ENCODE data around the gene PFDN1. TPM values are rescaled to one million over a fixed set of nuclear protein-coding genes. Genes with fewer than 3 reads are reported as not detected.

The PFDN1 gene
- total RNA-seq, 1 experiment from 2014 or later: 54.4 TPM

DNA sequence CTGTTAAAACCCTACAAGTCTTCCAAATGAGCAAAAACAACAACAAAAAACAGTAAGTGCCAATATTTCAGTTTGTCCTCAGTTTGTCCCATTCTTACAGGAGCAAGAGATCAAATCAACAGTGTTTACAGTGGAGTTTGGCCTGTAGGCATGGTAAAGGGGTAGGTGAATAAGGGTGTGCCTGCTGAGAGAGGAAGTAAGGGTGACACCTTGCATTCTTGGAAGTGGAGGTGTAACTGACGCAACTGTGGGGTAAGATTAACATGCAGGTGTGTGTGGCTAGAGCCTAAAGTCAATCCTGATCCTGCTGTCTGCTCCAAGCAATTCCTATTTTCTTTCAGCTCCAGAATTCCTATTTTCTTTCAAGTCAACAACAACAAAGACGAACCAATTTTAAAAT, 43.4 kb downstream of the PFDN1 start:
- CTCF ChIA-PET: interaction anchor here (0.6 kb wide), 1 partner anchor 15 kb away, joined by 12 read pairs; no protein-coding TSS in a partner anchor

DNA sequence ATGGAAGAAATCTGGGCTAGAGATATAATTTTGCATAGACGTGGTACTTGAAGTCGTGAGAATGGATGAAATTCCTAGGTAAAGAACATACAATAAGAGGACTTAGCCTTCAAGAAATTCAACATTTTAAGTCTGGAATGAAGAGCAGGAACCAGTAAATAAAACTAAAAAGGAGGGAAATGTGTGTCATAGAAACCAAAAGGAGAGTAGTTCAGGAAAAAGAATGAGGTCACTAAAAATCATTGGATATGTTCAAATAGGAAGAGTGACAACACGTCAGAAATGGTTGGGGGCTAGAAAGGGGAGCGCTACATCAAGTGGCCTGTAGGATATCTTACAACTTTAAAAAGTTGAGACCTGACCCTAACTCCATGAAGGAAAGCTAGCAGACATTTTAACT, 44.0 kb downstream of the PFDN1 start:
- Histone ChIP-seq H3K36me3 (ENCODE audit: control insufficient read depth, insufficient read depth, low read length) (no peaks in the 10 kb centered on the region), H3K4me1 (ENCODE audit: control insufficient read depth, insufficient read depth, low read length) (peaks cover 20% of the 10 kb centered on the region), H3K4me3 (ENCODE audit: low read depth in 2 of 2, low read length in 2 of 2) (no peak overlapping the region), H3K27me3 (ENCODE audit: control insufficient read depth, insufficient read depth, low read length) (no peaks in the 10 kb centered on the region), H3K27ac (ENCODE audit: low read length) (no peak overlapping the region), H3K9me3 (ENCODE audit: control insufficient read depth, insufficient read depth, low read depth, low read length) (no peaks in the 10 kb centered on the region)
- ChIA-PET CTCF (no interaction called here), POLR2A (no interaction called here)
- BruUV-seq (replicated peaks): no TSS peak
- no peak for ATAC-seq
- intact Hi-C loops (cut with micrococcal nuclease; ENCODE audit: unreplicated experiment): no loop called here
- no peak for DNase-seq (ENCODE audit: low read depth, low spot score)
- in situ Hi-C loops (cut with HindIII; ENCODE audit: low pct_unique_long_range_greater_than_20kb, low sequenced_read_pairs): no loop called here
- TF ChIP-seq POLR2AphosphoS5 (IDR thresholded peaks at IDR 0.05; ENCODE audit: low read depth, low read length) (no peak), SIN3A (IDR thresholded peaks at IDR 0.05; ENCODE audit: borderline replicate concordance, insufficient read depth, low read depth, low read length) (no peak), CTCF (IDR thresholded peaks at IDR 0.05) (no peak), TCF7L2 (IDR thresholded peaks at IDR 0.05; ENCODE audit: low read depth, low read length) (no peak)
- TF ChIP-seq, protein P1, sequence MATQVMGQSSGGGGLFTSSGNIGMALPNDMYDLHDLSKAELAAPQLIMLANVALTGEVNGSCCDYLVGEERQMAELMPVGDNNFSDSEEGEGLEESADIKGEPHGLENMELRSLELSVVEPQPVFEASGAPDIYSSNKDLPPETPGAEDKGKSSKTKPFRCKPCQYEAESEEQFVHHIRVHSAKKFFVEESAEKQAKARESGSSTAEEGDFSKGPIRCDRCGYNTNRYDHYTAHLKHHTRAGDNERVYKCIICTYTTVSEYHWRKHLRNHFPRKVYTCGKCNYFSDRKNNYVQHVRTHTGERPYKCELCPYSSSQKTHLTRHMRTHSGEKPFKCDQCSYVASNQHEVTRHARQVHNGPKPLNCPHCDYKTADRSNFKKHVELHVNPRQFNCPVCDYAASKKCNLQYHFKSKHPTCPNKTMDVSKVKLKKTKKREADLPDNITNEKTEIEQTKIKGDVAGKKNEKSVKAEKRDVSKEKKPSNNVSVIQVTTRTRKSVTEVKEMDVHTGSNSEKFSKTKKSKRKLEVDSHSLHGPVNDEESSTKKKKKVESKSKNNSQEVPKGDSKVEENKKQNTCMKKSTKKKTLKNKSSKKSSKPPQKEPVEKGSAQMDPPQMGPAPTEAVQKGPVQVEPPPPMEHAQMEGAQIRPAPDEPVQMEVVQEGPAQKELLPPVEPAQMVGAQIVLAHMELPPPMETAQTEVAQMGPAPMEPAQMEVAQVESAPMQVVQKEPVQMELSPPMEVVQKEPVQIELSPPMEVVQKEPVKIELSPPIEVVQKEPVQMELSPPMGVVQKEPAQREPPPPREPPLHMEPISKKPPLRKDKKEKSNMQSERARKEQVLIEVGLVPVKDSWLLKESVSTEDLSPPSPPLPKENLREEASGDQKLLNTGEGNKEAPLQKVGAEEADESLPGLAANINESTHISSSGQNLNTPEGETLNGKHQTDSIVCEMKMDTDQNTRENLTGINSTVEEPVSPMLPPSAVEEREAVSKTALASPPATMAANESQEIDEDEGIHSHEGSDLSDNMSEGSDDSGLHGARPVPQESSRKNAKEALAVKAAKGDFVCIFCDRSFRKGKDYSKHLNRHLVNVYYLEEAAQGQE (IDR thresholded peaks at IDR 0.05; ENCODE audit: insufficient read depth in 1 of 2, low read depth in 2 of 2, low read length in 1 of 2): no peak

More for the DNA sequence above, 43.4 kb downstream of the PFDN1 start:
- H3K4me1 ChIP-seq (ENCODE audit: control insufficient read depth, insufficient read depth, low read length): peaks cover 20% of the 10 kb centered on the region
- no peaks in the 10 kb centered on the region for H3K36me3 ChIP-seq (ENCODE audit: control insufficient read depth, insufficient read depth, low read length)
- ATAC-seq (no peak), DNase-seq (ENCODE audit: low read depth, low spot score) (no peak)
- H3K9me3 ChIP-seq (ENCODE audit: control insufficient read depth, insufficient read depth, low read depth, low read length): no peaks in the 10 kb centered on the region
- H3K4me3 ChIP-seq (ENCODE audit: low read depth in 2 of 2, low read length in 2 of 2): no peak overlapping the region
- TF ChIP-seq CTCF (IDR thresholded peaks at IDR 0.05) (no peak), SIN3A (IDR thresholded peaks at IDR 0.05; ENCODE audit: borderline replicate concordance, insufficient read depth, low read depth, low read length) (no peak)
- POLR2A ChIA-PET: no interaction called here
- intact Hi-C loops (cut with micrococcal nuclease; ENCODE audit: unreplicated experiment) (no loop called here), in situ Hi-C loops (cut with HindIII; ENCODE audit: low pct_unique_long_range_greater_than_20kb, low sequenced_read_pairs) (no loop called here)
- no TSS peak for BruUV-seq (replicated peaks)
- no peaks in the 10 kb centered on the region for H3K27me3 ChIP-seq (ENCODE audit: control insufficient read depth, insufficient read depth, low read length)
- no peak overlapping the region for H3K27ac ChIP-seq (ENCODE audit: low read length)
